ENCODE data around the gene RNF207.

DNA sequence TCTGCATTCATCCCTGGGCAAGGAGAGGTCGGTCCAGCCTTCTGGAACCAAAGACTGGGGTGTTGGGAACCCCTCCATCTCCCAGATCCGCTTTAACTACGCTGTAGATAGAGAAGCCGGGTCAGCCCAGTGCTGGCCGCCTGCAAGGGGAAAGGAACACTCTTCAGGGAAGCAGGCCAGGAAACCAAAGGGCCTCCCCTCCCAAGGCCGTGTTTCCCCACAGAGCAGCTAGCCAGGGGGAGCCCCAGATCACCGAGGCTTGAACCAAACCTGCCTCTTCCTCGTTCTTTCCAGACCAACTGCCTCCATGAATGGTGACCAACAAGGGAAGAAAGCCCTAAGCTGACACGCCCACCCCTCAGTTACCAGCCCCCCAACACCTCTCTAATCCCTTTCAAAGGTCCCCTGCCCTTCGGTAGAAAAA, 24.6 kb upstream of the RNF207 start:
- TF ChIP-seq, protein P1, sequence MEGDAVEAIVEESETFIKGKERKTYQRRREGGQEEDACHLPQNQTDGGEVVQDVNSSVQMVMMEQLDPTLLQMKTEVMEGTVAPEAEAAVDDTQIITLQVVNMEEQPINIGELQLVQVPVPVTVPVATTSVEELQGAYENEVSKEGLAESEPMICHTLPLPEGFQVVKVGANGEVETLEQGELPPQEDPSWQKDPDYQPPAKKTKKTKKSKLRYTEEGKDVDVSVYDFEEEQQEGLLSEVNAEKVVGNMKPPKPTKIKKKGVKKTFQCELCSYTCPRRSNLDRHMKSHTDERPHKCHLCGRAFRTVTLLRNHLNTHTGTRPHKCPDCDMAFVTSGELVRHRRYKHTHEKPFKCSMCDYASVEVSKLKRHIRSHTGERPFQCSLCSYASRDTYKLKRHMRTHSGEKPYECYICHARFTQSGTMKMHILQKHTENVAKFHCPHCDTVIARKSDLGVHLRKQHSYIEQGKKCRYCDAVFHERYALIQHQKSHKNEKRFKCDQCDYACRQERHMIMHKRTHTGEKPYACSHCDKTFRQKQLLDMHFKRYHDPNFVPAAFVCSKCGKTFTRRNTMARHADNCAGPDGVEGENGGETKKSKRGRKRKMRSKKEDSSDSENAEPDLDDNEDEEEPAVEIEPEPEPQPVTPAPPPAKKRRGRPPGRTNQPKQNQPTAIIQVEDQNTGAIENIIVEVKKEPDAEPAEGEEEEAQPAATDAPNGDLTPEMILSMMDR (IDR thresholded peaks at IDR 0.05; ENCODE audit: poor library complexity) = no peak
- TF ChIP-seq EZH2phosphoT487 (IDR thresholded peaks at IDR 0.05; ENCODE audit: low read depth, severe bottlenecking, unreplicated experiment) = no peak
- TF ChIP-seq EZH2 (IDR thresholded peaks at IDR 0.05; ENCODE audit: borderline replicate concordance) = no peak
